CD4-positive, alpha-beta T cell treated with Interleukin-21 for 1 hour (primary cell): Measurements from ENCODE around the gene PPM1H.
"Not testable (repeated sequence)": the region's sequence is repeated elsewhere in the genome, so short reads cannot be mapped to it uniquely, and the experiment has no call there.

Experiments
- DNase-seq: peaks from one replicate; pipeline ENCODE4 v3.0.0-alpha.2; 2020

The PPM1H gene

GRCh38 chr12:62942316-62942715 lies 7.4 kb upstream of the PPM1H start:
- not testable (repeated sequence) for DNase-seq

- no peak for DNase-seq
Measured at GRCh38 chr12:62934239-62934798, 631 bp downstream of the PPM1H start.

GRCh38 chr12:62933602-62934238 lies 1.2 kb downstream of the PPM1H start:
- no peak for DNase-seq

- no peak for DNase-seq
Measured at GRCh38 chr12:62933220-62933601, 1.7 kb downstream of the PPM1H start.

- DNase-seq: no peak
Measured at GRCh38 chr12:62931477-62931876, 3.5 kb downstream of the PPM1H start.

- no peak for DNase-seq
Measured at GRCh38 chr12:62930546-62931425, 4.2 kb downstream of the PPM1H start.

- no peak for DNase-seq
Measured at GRCh38 chr12:62928632-62929031, 6.3 kb downstream of the PPM1H start.

- DNase-seq: no peak
Measured at GRCh38 chr12:62925680-62926079, 9.3 kb downstream of the PPM1H start.

- DNase-seq: no peak
Measured at GRCh38 chr12:62924084-62924483, 10.9 kb downstream of the PPM1H start.

GRCh38 chr12:62922539-62922938 lies 12.4 kb downstream of the PPM1H start:
- DNase-seq: no peak

GRCh38 chr12:62919838-62920237 lies 15.1 kb downstream of the PPM1H start:
- no peak for DNase-seq

- DNase-seq: no peak
Measured at GRCh38 chr12:62917926-62918325, 17.0 kb downstream of the PPM1H start.

GRCh38 chr12:62916632-62917425 lies 18.1 kb downstream of the PPM1H start:
- no peak for DNase-seq

GRCh38 chr12:62915204-62915529 lies 19.8 kb downstream of the PPM1H start:
- no peak for DNase-seq

GRCh38 chr12:62914443-62915203 lies 20.3 kb downstream of the PPM1H start:
- no peak for DNase-seq

GRCh38 chr12:62913380-62913779 lies 21.6 kb downstream of the PPM1H start:
- no peak for DNase-seq

- DNase-seq: no peak
Measured at GRCh38 chr12:62912644-62913043, 22.3 kb downstream of the PPM1H start.

GRCh38 chr12:62911286-62911685 lies 23.7 kb downstream of the PPM1H start:
- no peak for DNase-seq

- no peak for DNase-seq
Measured at GRCh38 chr12:62910549-62911169, 24.3 kb downstream of the PPM1H start.

GRCh38 chr12:62909340-62909739 lies 25.6 kb downstream of the PPM1H start:
- no peak for DNase-seq

- no peak for DNase-seq
Measured at GRCh38 chr12:62908674-62909073, 26.3 kb downstream of the PPM1H start.

GRCh38 chr12:62907561-62907960 lies 27.4 kb downstream of the PPM1H start:
- DNase-seq: no peak
